Keratinocyte (primary cell): ENCODE measurements around the gene ARHGAP19.

Experiments used
- EZH2 ChIP-seq: IDR thresholded peaks from one replicate; pipeline ENCODE4 v1.6.1; 2012; ENCODE audit warnings: inconsistent platforms, mild to moderate bottlenecking, low read length, moderate library complexity
- TF ChIP-seq, protein P1 (sequence below), 3 experiments: IDR thresholded peaks in 1 of 3; conservative IDR thresholded peaks in 1 of 3; optimal IDR thresholded peaks in 1 of 3; 2 replicates in 2 of 3; 3 replicates in 1 of 3; pipeline versions ENCODE3 to v1.5.1; 2011; ENCODE audit warnings: low read length in 3 of 3, mild to moderate bottlenecking in 3 of 3, moderate library complexity in 2 of 3, control low read depth in 1 of 3, inconsistent platforms in 1 of 3; ENCODE audit not compliant: insufficient read depth in 2 of 3; ENCODE audit errors: extremely low read depth in 1 of 3

GRCh38 chr10:97184971-97185325 is 107.5 kb downstream of the ARHGAP19 start:
- TF ChIP-seq, protein P1, sequence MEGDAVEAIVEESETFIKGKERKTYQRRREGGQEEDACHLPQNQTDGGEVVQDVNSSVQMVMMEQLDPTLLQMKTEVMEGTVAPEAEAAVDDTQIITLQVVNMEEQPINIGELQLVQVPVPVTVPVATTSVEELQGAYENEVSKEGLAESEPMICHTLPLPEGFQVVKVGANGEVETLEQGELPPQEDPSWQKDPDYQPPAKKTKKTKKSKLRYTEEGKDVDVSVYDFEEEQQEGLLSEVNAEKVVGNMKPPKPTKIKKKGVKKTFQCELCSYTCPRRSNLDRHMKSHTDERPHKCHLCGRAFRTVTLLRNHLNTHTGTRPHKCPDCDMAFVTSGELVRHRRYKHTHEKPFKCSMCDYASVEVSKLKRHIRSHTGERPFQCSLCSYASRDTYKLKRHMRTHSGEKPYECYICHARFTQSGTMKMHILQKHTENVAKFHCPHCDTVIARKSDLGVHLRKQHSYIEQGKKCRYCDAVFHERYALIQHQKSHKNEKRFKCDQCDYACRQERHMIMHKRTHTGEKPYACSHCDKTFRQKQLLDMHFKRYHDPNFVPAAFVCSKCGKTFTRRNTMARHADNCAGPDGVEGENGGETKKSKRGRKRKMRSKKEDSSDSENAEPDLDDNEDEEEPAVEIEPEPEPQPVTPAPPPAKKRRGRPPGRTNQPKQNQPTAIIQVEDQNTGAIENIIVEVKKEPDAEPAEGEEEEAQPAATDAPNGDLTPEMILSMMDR (optimal IDR thresholded peaks at IDR 0.05 in 1 of 3, IDR thresholded peaks at IDR 0.05 in 1 of 3, conservative IDR thresholded peaks at IDR 0.05 in 1 of 3; ENCODE audit: extremely low read depth in 1 of 3, insufficient read depth in 2 of 3, low read length in 3 of 3): no peak
- no peak for TF ChIP-seq EZH2
